Smooth muscle cell of the brain vasculature (primary cell): Measurements from ENCODE around the gene TJP2.

Experiments used
- DNase-seq: peaks from one replicate; pipeline ENCODE4 v3.0.0-alpha.2; 2012; ENCODE audit warnings: low read depth, low spot score

TJP2 gene

GRCh38 chr9:69190863-69191181, 16.7 kb downstream of the TJP2 start:
- DNase-seq = no peak

GRCh38 chr9:69191231-69191630, 17.2 kb downstream of the TJP2 start:
- no peak for DNase-seq

- DNase-seq = no peak
Observed at GRCh38 chr9:69192214-69192613, 18.1 kb downstream of the TJP2 start.

- DNase-seq = no peak
Observed at GRCh38 chr9:69193685-69194032, 19.6 kb downstream of the TJP2 start.

DNA sequence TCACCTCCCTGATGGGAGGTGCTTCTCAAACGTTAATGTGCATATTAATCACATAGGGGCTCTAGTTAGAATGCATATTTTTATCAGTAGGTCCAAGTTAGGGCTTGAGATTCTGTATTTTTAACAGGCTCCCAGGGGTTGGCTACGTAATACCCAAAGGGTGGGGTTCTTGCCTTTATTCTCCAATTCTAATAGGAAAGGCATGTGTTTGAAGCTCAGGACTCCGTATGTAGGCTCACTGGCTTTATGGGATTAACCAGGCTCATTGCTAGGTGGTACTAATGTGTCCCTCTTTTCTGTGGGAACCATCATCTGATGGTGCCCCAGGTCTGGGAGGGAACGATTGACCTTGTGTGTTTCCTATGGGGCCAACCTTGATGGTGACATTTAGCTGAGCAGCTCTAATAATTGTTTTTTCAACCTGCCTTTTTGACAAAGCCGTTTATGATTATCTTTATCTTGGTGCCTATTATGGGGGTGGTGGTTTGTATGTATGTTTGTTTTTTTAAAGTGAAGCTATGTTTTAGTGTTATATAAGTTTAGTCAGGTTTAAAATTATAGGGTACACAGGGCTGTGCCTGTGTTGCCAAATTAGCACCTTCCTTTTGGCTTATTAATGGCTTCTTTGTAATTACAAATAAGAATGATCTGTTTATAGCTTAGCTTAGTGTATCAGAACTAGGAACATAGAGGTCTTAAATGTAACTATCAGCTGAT, 20.8 kb downstream of the TJP2 start:
- DNase-seq = no peak

GRCh38 chr9:69195668-69196067, 21.6 kb downstream of the TJP2 start:
- no peak for DNase-seq

- DNase-seq = no peak
Observed at GRCh38 chr9:69197687-69198086, 23.6 kb downstream of the TJP2 start.

DNA sequence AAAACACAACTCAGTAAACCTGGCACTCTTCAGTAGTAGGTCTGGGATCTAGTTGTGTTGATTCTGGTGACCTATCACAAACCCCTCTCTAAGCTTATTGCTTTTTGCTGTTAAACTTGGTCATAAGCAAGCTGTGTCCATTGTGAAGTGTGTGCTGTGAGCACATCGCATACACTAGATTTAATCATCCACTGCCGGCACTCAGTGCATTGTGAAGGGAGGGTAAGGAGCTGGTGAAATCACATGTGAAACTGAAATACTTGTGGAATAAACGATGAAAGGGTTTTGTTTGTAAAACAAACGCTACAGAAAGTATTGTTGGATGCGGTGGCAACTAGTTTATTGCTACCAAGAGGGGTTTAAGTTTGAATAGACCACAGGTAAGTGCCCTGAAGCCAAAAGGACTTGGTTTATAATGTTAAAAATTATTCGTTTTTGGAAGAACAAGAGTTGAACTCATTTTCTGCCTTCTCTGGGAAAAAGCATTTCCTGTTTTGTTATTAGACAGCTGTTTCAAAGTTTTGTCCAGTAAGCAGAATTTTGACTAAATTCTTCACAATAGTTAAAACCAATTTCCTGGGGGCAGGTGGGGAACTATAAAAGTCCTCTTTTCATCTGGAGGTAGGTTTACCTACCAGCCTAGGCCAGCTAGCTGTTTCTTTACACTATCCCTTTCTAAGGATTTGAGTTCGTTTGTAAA, 24.6 kb downstream of the TJP2 start:
- DNase-seq = no peak

DNA sequence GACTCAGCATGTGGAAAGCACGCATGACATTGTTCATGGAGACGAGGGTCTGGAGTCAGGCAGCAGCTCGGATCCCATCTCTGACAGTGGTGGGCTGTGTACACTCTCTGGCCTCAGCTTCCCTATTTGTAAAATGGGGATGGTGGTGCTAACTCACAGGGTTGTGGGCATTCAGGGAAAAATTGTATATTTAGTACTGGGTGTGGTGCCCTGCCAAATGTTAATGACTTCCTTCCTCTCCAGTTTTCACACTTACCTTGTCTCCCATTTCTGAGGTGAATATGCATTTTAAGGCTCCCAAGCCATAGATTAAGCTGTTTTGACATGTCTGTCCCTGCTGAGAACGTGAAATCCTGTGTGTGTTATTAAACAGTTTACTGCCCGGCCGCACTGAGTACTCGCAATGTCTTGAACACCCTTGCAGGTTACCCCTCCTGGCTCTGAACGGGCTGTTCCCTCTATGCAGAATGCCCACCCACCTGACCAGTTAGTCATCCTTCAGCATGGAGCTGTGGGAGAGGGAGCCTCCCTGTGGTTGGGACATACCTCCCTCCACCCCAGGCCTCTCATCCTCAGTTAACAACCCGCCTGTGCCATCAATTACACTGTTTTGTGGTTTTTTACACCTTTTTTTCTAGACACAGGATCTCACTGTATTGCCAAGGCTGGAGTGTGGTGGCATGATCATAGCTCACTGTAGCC, 25.8 kb downstream of the TJP2 start:
- no peak for DNase-seq

GRCh38 chr9:69202556-69202955, 28.5 kb downstream of the TJP2 start:
- no peak for DNase-seq

GRCh38 chr9:69204326-69204725, 30.2 kb downstream of the TJP2 start:
- no peak for DNase-seq

DNA sequence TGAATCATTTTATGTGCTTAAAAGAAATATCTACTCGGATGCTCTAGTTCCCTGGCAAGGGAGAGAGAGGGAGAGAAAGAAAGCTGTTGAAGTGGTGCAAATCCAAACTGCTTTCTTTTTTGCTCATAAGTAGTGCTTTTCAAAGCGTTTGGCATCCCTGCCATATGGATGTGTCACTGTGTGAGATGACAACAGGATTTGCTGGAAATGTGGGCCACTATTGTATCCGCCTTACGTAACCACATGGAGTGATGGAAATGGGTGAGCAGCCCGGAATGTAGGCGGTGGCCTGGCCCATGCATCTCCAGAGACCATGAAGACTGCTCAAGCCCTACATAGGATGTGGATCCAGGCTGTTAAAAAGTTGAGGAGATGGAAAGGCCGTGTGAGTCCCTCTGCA, 30.8 kb downstream of the TJP2 start:
- DNase-seq = no peak

DNA sequence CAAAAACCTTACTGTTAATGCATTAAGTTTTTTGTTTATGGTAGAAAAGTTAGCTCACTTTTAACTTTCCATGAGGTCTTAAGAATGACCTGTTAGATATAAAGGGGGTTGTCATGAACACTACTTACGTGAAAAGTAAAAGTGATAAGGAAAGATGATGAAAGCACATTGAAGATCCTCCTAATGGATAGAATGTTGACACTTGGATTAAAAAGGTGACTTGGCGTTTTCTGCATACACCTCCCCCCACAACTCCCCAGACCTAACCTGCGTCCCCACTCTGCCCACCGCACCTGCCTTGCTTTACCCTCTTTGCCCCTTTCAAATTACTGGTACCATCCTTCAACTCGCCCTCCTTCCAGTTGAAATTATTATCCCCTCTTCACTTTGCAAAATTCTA, 32.0 kb downstream of the TJP2 start:
- no peak for DNase-seq

DNA sequence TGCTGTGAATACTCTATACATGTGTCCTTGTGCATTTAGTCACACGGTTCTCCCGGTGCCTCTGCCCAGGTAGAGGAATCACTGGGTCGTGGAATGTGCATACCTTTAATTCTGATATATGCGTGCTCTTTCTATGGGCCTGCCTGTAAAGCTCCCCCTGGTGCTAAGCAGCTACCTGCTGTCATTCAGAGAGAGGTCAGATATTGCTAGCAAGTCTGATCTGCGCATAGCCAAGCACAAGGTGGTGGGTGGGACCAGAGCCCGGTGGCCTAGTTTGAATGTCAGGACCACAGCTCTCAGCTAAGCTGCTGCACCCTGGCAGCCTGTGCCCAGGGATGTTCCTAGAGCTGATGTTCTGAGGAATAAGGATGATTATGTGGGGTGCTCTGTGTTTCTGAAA, 33.4 kb downstream of the TJP2 start:
- DNase-seq = no peak

DNA sequence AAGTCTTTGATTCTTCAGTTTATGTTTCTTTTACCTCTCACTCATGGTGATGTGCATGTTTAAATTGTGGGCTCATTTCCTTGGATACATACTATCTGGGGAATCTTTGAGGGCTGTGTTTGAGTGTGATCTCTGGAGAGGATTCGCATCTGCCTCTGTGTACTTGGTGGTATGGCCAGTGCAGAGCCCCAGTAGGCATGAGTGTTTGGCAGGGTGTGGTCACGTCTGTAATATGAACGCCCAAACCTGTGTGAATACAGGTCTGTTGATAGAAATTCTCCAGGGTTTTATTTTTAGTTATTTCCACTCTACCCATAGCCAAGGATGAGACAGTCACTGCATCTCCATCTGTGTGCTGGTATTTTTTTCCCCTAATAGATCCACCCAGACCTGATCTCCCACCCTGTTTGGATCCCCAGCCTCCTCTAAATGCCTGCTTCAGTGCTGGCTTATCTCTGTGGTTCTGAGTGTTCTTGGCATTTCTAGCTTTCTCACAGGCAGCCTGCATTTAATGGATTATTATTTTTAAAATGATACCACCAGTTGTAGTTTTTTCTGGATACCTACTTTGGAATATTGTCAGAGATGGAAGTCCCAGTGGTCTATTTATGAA, 37.5 kb downstream of the TJP2 start:
- DNase-seq = no peak

DNA sequence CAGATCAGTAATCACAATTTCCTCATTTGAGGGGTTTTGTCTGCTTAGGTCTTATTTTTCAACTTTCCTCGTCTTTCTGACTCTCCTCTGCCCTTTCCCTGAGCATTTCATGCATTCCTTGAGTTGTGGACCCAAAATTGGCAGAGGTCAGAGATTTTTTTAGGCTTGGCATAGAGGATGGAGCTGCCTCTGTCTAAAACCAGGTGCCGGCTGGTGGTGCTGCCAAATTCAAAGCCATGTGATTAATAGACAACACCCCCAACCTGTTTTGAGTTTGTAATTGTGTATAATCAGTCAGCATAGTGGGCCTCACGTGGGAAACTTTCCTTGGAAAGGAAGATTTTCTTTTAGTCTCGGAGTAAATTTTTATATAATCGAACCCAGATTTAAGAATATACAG, 39.6 kb downstream of the TJP2 start:
- DNase-seq = no peak

DNA sequence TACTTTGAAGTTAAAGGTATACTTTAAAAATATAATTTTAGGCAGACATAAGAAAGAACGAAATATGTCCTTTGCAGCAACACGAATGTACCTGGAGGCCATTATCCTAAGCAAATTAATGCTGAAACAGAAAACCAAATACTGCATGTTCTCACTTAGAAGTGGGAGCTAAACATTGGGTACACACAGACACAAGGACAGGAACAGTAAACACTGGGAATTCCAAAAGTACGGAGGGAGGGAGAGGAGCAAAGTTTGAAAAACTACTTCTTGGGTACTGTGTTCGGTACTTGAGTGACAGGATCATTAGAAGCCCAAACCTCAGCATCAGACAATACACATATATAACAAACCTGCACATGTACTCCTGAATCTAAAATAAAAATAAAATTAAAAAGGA, 40.9 kb downstream of the TJP2 start:
- DNase-seq = no peak

- no peak for DNase-seq
Observed at GRCh38 chr9:69215774-69216485, 41.9 kb downstream of the TJP2 start.

GRCh38 chr9:69218166-69218565, 44.1 kb downstream of the TJP2 start:
- DNase-seq = no peak

GRCh38 chr9:69221036-69221435, 47.0 kb downstream of the TJP2 start:
- DNase-seq = no peak

GRCh38 chr9:69222970-69223369, 48.9 kb downstream of the TJP2 start:
- no peak for DNase-seq

DNA sequence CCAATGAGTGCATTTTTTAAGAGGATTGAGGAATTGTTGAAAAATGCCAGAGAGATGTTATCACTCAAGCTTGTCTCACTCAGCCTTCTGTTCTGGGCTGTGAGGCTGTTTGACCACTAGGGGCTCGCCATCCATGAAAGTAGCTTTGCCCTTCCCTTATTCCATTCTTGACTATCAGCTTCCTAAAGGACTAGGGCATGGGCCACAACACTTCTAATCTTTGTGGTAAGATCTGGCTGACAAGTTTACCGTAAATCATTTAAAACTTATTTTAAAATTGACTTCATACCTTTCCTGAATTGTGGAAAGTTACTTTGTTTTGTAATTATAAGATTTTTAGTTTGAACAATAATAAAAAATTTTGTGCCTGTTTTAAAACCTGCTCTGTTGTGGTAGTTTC, 49.5 kb downstream of the TJP2 start:
- peak; percentile 32 for DNase-seq
